ENCODE results near the gene C19orf38. TPM values are rescaled to one million over a fixed set of nuclear protein-coding genes. Genes with fewer than 3 reads are reported as not detected.

Gene C19orf38
- total RNA-seq, 1 experiment from 2014 or later = 0.61 TPM

DNA sequence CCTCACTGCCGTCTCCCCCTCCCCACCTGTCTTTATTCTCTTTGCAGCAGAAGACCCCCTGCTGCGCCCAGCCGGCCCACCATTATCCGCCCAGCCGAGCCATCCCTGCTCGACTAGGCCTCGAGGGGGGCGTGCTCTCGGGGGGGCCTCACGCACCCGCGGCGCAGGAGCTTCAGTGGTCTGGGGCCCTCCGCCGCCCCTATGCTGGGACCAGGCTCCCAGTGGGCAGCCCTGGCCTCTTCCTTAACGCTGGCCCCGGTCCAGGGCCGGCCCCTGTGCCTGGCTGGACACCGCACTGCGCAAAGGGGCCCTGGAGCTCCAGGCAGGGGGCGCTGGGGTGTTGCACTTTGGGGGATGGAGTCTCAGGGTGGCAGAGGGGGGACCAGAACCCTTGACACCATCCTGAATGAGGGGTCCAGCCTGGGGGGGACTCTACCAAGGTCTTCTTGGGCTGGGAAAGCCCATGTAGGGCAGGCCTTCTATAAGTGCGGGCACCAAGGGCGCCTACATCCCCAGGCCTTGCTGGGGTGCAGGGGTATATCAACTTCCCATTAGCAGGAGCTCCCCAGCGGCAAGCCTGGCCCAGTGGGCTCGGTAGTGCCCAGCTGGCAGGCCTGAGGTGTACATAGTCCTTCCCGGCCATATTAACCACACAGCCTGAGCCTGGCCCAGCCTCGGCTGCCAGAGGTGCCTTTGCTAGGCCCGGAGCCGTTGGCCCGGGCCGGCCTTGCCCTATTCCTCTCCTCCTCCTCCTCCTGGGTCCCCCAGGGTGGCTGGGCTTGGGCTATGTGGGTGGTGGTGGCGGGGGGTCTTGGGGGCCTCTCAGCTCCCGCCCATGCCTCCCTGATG is 17.1 kb upstream of the C19orf38 start:
- Histone ChIP-seq H3K4me1 (0 out of 2 replicates have a peak, but pooled peaks cover 4% of the 10 kb centered on the region), H3K4me3 (ENCODE audit: low read depth, low read length) (no peak overlapping the region), H3K9me3 (no peaks in the 10 kb centered on the region), H3K36me3 (ENCODE audit: control insufficient read depth, insufficient read depth, low read length) (no peaks in the 10 kb centered on the region; the same call in 1 of the 2 replicates), H3K27me3 (replicated peaks; ENCODE audit: control insufficient read depth, insufficient read depth, low read length) (no peaks in the 10 kb centered on the region)
- H3K27ac Mint-ChIP-seq (ENCODE audit: unreplicated experiment) = peak overlapping the region; percentile 45
- H3K36me3 Mint-ChIP-seq (ENCODE audit: insufficient read depth, unreplicated experiment) = peaks cover 74% of the 10 kb centered on the region
- no peak overlapping the region for H3K4me3 Mint-ChIP-seq (ENCODE audit: unreplicated experiment)
- TF ChIP-seq, protein P1, sequence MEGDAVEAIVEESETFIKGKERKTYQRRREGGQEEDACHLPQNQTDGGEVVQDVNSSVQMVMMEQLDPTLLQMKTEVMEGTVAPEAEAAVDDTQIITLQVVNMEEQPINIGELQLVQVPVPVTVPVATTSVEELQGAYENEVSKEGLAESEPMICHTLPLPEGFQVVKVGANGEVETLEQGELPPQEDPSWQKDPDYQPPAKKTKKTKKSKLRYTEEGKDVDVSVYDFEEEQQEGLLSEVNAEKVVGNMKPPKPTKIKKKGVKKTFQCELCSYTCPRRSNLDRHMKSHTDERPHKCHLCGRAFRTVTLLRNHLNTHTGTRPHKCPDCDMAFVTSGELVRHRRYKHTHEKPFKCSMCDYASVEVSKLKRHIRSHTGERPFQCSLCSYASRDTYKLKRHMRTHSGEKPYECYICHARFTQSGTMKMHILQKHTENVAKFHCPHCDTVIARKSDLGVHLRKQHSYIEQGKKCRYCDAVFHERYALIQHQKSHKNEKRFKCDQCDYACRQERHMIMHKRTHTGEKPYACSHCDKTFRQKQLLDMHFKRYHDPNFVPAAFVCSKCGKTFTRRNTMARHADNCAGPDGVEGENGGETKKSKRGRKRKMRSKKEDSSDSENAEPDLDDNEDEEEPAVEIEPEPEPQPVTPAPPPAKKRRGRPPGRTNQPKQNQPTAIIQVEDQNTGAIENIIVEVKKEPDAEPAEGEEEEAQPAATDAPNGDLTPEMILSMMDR (IDR thresholded peaks at IDR 0.05; ENCODE audit: insufficient read depth in 1 of 2, low read depth in 1 of 2, low read length in 1 of 2, severe bottlenecking in 1 of 2, unreplicated experiment in 1 of 2) = no peak
- DNase-seq = no peak
- no peaks in the 10 kb centered on the region for H3K27me3 Mint-ChIP-seq (ENCODE audit: insufficient read depth, unreplicated experiment)
- no peaks in the 10 kb centered on the region for H3K9me3 Mint-ChIP-seq (ENCODE audit: unreplicated experiment)
- intact Hi-C loops (cut with micrococcal nuclease; ENCODE audit: unreplicated experiment) = no loop called here
- POLR2A ChIA-PET = no interaction called here
- H3K4me1 Mint-ChIP-seq (ENCODE audit: low read depth, unreplicated experiment) = no peaks in the 10 kb centered on the region
- no TSS peak for BruUV-seq (replicated peaks)
- CTCF ChIA-PET = no interaction called here

DNA sequence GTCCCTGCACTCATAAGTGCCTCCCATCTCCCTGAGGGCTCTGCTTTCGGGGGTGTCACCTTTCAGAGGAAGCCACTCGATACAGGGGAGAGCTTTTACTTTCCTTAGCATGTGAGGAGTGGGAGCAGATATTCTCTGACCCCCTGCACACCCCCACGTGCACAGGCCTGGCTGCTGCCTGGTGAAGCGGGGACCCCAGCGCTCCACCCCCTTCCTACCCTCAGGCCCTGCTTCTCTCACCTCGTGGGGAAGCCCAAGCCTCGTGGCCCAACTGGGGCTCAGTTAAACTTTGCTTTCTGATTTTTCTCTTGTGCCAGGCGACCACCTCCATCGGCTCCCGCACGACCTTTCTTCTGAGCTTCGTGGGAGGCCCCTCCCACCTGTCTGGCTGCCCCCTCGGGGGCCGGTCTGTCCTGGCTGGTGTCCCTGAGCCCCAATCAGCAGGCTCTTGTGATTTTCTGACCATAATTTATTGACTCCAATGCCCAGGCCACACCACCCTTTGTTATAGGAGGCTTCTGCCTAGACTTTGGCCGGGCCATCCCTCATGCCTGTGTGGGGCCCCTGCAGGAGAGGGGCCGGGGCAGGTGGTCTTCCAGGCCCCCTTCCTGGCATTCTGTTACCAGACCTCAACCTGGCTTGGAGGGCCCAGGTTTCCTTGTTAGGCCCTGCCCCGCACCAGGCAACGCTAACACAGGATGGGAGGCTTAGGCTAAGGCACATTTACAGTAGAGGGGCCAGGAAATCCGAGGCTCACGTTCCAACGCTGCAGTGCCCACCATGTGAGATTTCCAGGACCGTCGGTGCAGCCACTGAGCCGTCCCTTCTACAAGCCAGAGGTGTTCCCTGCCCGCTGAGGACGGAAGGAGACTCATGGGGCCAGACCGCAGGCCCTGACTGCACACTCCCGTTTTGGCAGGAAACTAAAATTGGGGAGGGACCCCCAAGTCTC is 16.0 kb upstream of the C19orf38 start:
- no peaks in the 10 kb centered on the region for H3K9me3 ChIP-seq
- intact Hi-C loops (cut with micrococcal nuclease; ENCODE audit: unreplicated experiment) = no loop called here
- no peaks in the 10 kb centered on the region for H3K9me3 Mint-ChIP-seq (ENCODE audit: unreplicated experiment)
- H3K36me3 ChIP-seq (ENCODE audit: control insufficient read depth, insufficient read depth, low read length) = no peaks in the 10 kb centered on the region; the same call in 1 of the 2 replicates
- CTCF ChIA-PET = no interaction called here
- H3K4me1 Mint-ChIP-seq (ENCODE audit: low read depth, unreplicated experiment) = no peaks in the 10 kb centered on the region
- POLR2A ChIA-PET = no interaction called here
- no peak overlapping the region for H3K4me3 Mint-ChIP-seq (ENCODE audit: unreplicated experiment)
- peaks cover 9% of the 10 kb centered on the region; the same call in 1 of the 2 replicates for H3K4me1 ChIP-seq
- H3K27ac Mint-ChIP-seq (ENCODE audit: unreplicated experiment) = no peak overlapping the region
- DNase-seq = no peak
- H3K36me3 Mint-ChIP-seq (ENCODE audit: insufficient read depth, unreplicated experiment) = peaks cover 83% of the 10 kb centered on the region
- no peaks in the 10 kb centered on the region for H3K27me3 ChIP-seq (replicated peaks; ENCODE audit: control insufficient read depth, insufficient read depth, low read length)
- BruUV-seq (replicated peaks) = no TSS peak
- no peak overlapping the region for H3K4me3 ChIP-seq (ENCODE audit: low read depth, low read length)
- TF ChIP-seq, protein P1 (IDR thresholded peaks at IDR 0.05; ENCODE audit: insufficient read depth in 1 of 2, low read depth in 1 of 2, low read length in 1 of 2, severe bottlenecking in 1 of 2, unreplicated experiment in 1 of 2) = no peak
- H3K27me3 Mint-ChIP-seq (ENCODE audit: insufficient read depth, unreplicated experiment) = no peaks in the 10 kb centered on the region

DNA sequence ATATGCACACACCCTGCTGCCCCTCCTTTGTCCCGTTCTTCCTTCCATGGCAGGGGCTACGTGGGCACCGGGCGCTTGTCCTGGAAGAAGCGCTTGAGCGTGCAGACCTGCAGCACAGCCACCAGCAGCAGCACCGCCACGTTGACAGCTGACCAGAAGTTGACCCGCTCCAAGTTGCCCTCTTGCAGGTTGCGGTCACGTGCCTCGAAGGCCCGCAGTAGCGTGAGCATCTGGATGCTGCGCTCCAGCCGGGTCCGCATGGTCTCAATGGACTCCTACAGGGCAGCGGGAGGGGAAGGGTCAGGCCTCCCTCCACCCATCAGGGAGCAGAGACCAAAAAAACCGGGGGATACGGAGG is 15.3 kb upstream of the C19orf38 start:
- no TSS peak for BruUV-seq (replicated peaks)
- Histone ChIP-seq H3K9me3 (no peaks in the 10 kb centered on the region), H3K4me1 (peaks cover 9% of the 10 kb centered on the region; the same call in 1 of the 2 replicates), H3K4me3 (ENCODE audit: low read depth, low read length) (no peak overlapping the region), H3K27me3 (replicated peaks; ENCODE audit: control insufficient read depth, insufficient read depth, low read length) (no peaks in the 10 kb centered on the region), H3K36me3 (ENCODE audit: control insufficient read depth, insufficient read depth, low read length) (no peaks in the 10 kb centered on the region; the same call in 1 of the 2 replicates)
- TF ChIP-seq, protein P1 (IDR thresholded peaks at IDR 0.05; ENCODE audit: insufficient read depth in 1 of 2, low read depth in 1 of 2, low read length in 1 of 2, severe bottlenecking in 1 of 2, unreplicated experiment in 1 of 2) = no peak
- Mint-ChIP-seq H3K4me1 (ENCODE audit: low read depth, unreplicated experiment) (no peaks in the 10 kb centered on the region), H3K36me3 (ENCODE audit: insufficient read depth, unreplicated experiment) (peaks cover 80% of the 10 kb centered on the region), H3K27me3 (ENCODE audit: insufficient read depth, unreplicated experiment) (no peaks in the 10 kb centered on the region), H3K27ac (ENCODE audit: unreplicated experiment) (no peak overlapping the region), H3K4me3 (ENCODE audit: unreplicated experiment) (no peak overlapping the region), H3K9me3 (ENCODE audit: unreplicated experiment) (no peaks in the 10 kb centered on the region)
- POLR2A ChIA-PET = no interaction called here
- DNase-seq = no peak
- intact Hi-C loops (cut with micrococcal nuclease; ENCODE audit: unreplicated experiment) = no loop called here
- CTCF ChIA-PET = no interaction called here
